Thyroid gland (tissue), 4 donors: ENCODE measurements around the gene GTF2A1.

Experiments
- POLR2A ChIP-seq, 2 donors: fragments of 450-650 bp; IDR thresholded peaks; one replicate each; pipeline ENCODE4 v1.6.1; 2017; ENCODE audit warnings: antibody characterized with exemption in 2 of 2, mild to moderate bottlenecking in 2 of 2, moderate library complexity in 1 of 2
- TF ChIP-seq, protein P1 (sequence below), 6 experiments: fragments of 200-600 bp in 3 of 6; fragments of 450-650 bp in 3 of 6; sonication (generic) in 3 of 6; IDR thresholded peaks; one replicate each; pipeline ENCODE4 v1.5.1; 2016 to 2019; ENCODE audit warnings: antibody characterized with exemption in 6 of 6, mild to moderate bottlenecking in 2 of 6, inconsistent platforms in 1 of 6, moderate library complexity in 1 of 6

GRCh38 chr14:81199084-81199483 lies 21.7 kb downstream of the GTF2A1 start:
- TF ChIP-seq, protein P1, sequence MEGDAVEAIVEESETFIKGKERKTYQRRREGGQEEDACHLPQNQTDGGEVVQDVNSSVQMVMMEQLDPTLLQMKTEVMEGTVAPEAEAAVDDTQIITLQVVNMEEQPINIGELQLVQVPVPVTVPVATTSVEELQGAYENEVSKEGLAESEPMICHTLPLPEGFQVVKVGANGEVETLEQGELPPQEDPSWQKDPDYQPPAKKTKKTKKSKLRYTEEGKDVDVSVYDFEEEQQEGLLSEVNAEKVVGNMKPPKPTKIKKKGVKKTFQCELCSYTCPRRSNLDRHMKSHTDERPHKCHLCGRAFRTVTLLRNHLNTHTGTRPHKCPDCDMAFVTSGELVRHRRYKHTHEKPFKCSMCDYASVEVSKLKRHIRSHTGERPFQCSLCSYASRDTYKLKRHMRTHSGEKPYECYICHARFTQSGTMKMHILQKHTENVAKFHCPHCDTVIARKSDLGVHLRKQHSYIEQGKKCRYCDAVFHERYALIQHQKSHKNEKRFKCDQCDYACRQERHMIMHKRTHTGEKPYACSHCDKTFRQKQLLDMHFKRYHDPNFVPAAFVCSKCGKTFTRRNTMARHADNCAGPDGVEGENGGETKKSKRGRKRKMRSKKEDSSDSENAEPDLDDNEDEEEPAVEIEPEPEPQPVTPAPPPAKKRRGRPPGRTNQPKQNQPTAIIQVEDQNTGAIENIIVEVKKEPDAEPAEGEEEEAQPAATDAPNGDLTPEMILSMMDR (IDR thresholded peaks at IDR 0.05): no peak
- TF ChIP-seq POLR2A (IDR thresholded peaks at IDR 0.05): no peak
